Liver (tissue), 3 donors: ENCODE data around the gene ZSWIM8.

Experiments used
- CTCF ChIP-seq: fragments of 150-350 bp; IDR thresholded peaks from 2 replicates; pipeline ENCODE4 v1.5.1; 2017; ENCODE audit warnings: improper control_type of control experiment, low read depth, low read length; ENCODE audit not compliant: missing input control
- GABPA ChIP-seq, 2 donors: IDR thresholded peaks in 1 of 2; conservative IDR thresholded peaks in 1 of 2; 2 replicates each; pipeline ENCODE4 v1.6.1; 2016; ENCODE audit warnings: antibody characterized with exemption in 2 of 2, mild to moderate bottlenecking in 1 of 2, moderate library complexity in 1 of 2
- TAF1 ChIP-seq: conservative IDR thresholded peaks from 2 replicates; pipeline ENCODE4 v1.6.1; 2016; ENCODE audit warnings: antibody characterized with exemption, mild to moderate bottlenecking
- donor health status: healthy.
- donor health status: healthy.

GRCh38 chr10:73842349-73842748 lies 56.9 kb downstream of the ZSWIM8 start:
- TF ChIP-seq CTCF (no peak), GABPA (IDR thresholded peaks at IDR 0.05 in 1 of 2, conservative IDR thresholded peaks at IDR 0.05 in 1 of 2) (no peak), TAF1 (no peak)
